Left forelimb (tissue), 1 donor: ENCODE results near the gene MAPKAP1.

Source experiments
- DNase-seq: peaks from one replicate; pipeline ENCODE4 v3.0.0-alpha.2; 2018; ENCODE audit warnings: low spot score

MAPKAP1 gene

GRCh38 chr9:125706651-125707471 lies at the start of gene MAPKAP1:
Gene MAPKAP1 (minus strand): TSS chr9:125707208. CDS start chr9:125672574, 34,634 bp downstream.
- DNase-seq: peak; percentile 95

DNA sequence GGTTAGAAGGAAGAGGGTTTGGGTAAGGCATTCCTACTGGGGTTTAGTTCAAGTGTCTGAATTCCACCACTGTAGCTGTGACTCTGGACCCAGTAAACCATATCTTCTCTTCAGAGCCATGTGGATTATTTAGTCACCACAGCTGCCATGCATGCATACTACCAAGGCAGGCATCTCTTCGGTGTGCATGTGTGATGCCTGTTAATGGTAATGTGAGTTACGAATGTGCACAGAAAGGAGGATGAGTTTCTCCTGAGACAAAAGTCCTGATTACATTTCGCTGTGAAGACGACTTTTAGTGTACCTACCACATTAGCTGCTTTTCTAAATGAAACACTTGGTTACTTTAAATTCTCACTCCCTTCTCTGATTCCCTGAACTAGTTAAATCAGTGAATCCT lies 49.5 kb upstream of the MAPKAP1 start:
- no peak for DNase-seq

DNA sequence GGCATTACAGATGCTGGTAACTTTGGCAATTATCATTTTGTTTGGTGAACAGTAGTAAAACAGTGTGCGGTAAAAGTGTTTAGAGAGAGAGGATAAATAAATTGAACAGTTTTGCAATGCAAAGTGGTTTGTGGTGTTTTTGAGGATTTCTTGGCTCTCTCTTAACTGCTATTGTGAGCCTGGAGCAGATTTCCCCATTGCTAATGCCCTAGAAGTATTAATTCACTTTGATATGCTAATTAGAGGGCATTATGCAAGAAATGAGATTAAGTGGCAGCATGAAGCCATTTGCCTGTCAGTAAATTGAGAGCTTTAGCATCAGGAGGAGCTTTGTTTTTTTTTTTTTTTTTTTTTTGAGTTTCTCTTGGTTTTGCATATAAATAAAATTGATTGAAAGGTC lies 48.3 kb upstream of the MAPKAP1 start:
- DNase-seq: no peak

DNA sequence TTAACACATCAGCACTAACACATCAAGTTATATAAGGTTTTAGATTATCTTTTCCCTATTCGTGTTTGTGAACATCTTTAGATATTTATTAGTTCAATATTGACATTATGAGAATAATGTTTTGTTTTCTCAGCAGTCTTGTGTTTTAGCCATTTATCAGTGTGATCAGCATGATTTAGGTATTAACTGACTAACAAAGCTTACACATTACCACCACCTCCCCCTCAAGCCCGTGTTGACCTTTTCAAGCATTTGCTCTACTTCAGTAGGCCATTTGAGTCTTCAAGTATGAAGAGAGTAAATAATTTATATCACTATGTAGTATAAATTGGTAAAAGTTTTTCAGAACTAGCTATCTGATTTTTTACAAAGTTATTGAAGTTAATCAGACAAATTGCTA lies 47.1 kb upstream of the MAPKAP1 start:
- DNase-seq: no peak

- no peak for DNase-seq
Measured at GRCh38 chr9:125752070-125752628, 45.1 kb upstream of the MAPKAP1 start.

DNA sequence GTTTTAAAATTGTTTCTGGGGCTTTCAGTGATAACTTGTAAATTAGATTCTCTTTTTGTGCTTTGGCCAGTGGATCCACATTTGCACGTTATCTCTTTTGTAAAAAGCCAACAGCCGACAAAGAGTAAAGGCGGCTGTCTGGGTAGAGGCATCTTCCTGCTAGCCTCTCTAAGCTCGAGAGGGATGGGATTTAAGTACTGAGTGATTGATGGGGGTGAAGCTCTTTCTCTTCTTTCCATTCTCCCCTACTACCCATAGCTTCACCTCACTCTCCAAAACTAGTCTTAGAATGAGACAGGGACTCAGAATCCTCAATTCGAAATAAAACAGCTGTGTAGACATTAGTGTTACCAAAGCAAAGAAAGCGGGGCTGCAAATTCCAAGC lies 43.6 kb upstream of the MAPKAP1 start:
- no peak for DNase-seq

- no peak for DNase-seq
Measured at GRCh38 chr9:125749951-125750626, 43.1 kb upstream of the MAPKAP1 start.

DNA sequence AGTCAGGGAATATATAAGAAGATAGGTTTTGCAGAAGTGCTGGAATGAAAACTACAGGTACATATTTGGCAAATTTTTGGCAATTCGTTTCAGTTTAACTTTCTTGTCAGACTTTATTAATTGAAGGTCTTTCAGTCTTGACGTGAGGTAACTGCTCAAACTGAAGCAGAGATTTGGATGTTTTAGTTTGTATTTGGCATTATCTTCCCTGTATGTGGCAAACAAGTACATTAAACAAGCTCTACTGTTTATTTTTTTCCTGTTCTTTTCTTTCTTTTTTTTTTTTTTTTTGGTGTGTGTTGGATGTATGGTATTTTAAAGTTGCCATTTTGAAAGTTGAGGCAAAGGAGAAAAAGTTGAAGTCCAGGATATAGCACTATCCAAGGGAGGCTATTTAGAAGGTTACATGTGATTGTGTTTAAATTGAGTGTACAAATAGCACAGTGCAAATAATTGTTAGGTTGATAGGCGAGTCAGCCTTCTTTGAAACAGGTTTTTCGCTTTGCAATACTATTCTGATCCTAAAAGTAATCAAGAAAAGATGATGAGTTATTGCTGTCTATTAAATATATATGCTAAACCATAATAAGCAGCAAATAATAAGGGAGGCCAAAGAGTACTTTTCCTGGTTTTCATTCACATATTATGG lies 42.4 kb upstream of the MAPKAP1 start:
- no peak for DNase-seq

DNA sequence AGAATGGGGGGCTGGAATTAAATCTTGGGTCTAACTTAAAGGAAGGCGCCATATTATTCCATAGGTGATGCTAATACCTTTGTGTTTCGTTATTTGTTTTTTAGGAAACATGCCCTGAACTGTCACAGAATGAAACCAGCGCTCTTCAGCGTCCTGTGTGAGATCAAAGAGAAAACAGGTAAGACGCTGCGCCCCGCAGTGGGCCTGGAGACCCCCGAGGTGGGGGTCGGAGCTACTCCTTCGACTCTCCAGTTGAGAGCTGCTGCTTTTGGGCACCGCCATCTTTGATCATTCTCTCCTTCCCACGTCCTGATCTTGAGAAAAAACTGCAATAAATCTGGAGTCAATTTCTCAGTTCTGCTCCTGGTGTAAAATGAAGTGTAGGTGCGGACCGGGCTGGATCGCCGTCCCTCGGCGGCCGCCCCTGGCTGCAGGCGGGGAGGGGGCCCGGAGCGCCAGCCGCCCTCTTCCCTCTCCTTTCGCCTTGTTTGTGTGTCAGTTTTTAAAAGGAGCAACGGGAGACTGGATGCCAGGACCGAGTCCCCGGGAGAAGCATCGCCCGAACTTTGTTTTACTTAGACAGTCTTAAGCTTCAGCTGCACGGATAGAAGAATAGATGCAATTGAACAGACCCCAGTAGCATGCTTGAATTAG lies 41.6 kb upstream of the MAPKAP1 start:
- DNase-seq: no peak

DNA sequence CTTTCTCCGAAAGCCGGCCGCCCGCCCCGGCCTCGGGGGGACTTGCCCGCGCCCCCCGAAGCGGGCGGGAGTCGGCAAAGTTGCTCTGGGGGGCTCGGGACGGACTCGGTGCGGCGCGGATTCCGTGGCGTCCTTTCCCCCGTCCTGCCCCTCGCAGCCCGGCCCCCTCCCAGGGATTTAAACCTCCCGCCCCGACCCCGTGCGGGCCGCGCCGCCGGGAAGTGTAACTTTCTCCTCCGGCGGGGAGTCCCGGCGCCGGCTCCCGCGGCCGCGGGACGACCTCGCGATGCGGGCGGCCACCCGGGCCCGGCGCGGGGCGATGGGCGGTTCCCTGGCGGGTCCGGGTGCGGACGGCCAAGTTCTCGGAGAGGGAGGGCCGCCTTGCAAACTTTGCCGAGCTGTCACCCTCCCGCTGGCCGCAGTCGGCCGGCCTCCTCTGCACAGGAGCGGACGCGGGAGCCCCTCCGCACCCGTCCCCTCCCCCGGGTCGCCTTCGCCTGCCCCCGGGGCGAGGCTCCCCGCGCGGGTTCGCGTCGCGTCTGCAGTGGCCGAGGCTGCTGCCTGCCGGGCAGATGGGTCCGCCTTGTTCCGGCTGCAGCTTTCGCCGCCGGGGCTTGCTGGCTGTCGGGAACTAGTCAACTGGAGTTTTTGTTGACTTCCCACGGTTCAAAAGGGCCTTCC lies 40.9 kb upstream of the MAPKAP1 start:
- peak; percentile 73 for DNase-seq

DNA sequence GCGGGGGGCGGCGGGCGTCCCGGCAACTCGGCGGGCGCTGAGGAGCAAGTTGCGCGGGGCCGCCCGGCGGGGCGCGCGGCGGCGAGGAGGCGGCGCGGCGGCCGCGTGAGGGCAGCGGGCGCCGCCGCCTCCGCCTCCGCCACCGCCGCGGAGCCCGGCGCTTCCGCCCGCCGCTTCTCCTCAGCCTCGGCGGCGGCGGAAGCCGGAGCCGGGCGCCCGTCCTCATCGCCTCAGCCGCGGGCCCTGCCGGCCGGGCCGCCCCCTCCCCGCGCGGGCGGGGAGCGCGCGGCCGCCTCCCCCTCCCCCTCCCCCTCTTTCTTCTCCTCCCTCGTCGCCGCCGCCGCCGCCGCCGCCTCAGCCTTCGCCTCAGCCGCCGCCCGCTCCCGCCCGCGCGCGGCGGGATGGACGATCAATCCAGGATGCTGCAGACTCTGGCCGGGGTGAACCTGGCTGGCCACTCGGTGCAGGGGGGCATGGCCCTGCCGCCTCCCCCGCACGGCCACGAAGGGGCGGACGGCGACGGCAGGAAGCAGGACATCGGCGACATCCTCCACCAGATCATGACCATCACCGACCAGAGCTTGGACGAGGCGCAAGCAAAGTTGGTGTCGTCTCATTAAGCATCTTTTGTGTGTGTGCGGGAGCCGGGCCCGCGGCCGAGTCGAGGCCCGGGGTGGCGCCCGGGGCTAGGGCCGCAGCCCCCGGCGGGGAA lies 40.2 kb upstream of the MAPKAP1 start, which contains the start of gene PBX3:
Gene PBX3, plus strand, starts transcription at position 321 of the 712 bp plus-strand sequence.
- DNase-seq: peak; percentile 76

DNA sequence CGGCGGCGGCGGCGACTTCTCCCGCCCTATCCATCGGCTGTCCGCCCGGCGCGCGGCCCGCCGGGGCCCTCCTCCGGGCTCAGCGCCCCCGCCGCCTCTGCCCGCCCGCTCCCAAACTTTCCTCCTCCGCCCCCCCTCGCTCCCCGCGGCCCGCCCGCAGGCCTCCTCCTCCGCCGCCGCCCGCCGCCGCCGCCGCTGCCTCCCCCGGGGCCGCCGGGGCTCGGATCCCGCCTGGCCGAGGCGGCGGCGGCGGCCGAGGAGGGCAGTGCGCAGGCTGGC lies 39.7 kb upstream of the MAPKAP1 start:
- no peak for DNase-seq

GRCh38 chr9:125746017-125746773 lies 39.2 kb upstream of the MAPKAP1 start:
- DNase-seq: peak; percentile 95

- DNase-seq: no peak
Measured at GRCh38 chr9:125745682-125746016, 38.6 kb upstream of the MAPKAP1 start.

DNA sequence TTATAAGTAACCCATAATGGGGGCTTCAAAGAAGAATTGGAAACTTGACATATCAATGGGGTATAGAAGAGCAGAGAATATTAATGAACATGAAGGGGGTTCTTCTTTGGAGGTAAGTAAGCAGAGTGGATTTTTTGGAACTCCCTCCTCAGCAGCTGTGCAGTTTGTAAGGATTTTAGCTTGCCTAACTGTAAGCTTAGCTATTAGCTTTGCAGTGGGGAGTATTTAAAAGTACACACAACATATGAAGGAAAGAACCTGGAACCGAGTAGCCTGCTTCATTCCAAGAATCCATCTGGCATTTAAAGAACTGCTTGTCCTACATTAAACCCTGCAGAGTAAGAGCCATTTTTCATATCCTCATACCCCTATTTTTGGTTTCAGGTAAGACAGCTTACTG lies 38.0 kb upstream of the MAPKAP1 start:
- no peak for DNase-seq

GRCh38 chr9:125744616-125745015 lies 37.6 kb upstream of the MAPKAP1 start:
- no peak for DNase-seq

GRCh38 chr9:125743682-125744428 lies 36.8 kb upstream of the MAPKAP1 start:
- DNase-seq: no peak

DNA sequence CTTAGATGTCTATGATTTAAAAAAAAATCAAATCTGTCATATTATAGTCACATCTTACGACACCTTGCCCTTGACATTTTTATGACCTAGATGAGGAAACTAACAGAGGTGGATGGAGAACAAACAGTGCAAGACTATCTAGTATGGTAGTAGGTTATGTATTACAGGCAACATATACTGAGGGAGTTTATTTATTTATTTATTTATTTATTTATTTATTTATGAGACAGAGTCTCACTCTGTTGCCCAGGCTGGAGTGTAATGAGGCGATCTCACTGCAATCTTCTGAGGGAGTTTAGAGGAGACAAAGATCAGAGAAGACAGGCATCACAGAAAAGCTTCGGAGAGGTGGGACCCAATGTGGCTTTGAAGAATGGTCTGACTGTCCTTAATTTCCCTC lies 35.6 kb upstream of the MAPKAP1 start:
- DNase-seq: no peak

- DNase-seq: no peak
Measured at GRCh38 chr9:125739436-125739835, 32.4 kb upstream of the MAPKAP1 start.

DNA sequence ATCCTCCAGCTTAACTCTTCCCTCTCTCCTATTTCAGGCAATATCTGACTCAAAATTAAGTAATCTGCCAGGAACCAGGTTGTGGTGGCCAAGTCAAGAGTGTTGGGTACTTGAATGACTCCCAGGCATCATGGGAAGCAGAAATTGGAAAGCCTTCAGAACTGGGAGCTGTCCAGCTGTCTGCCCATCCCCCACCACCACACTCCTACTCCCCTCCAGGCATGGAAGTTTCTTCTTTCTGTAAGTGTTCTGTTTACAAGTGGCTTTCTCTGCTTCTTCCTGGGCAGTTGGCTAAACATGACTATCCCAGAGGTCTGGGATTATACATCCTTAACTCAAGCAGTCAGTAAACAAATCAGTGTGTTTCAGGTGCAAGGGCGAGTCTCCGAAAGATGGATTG lies 25.6 kb upstream of the MAPKAP1 start:
- DNase-seq: no peak
